Activated CD4-positive, alpha-beta T cell treated with anti-CD3 and anti-CD28 coated beads, Interleukin-2, Interleukin-6, amounts not matched to agents 100 ng/mL and 50 ng/mL, durations not matched to agents 16 hours and 8 hours (primary cell): Measurements from ENCODE around the gene TRAPPC12.
"Not testable (repeated sequence)": the region's sequence is repeated elsewhere in the genome, so short reads cannot be mapped to it uniquely, and the experiment has no call there.

Experiments
- DNase-seq: peaks from one replicate; pipeline ENCODE4 v3.0.0-alpha.2; 2020

TRAPPC12 gene

DNA sequence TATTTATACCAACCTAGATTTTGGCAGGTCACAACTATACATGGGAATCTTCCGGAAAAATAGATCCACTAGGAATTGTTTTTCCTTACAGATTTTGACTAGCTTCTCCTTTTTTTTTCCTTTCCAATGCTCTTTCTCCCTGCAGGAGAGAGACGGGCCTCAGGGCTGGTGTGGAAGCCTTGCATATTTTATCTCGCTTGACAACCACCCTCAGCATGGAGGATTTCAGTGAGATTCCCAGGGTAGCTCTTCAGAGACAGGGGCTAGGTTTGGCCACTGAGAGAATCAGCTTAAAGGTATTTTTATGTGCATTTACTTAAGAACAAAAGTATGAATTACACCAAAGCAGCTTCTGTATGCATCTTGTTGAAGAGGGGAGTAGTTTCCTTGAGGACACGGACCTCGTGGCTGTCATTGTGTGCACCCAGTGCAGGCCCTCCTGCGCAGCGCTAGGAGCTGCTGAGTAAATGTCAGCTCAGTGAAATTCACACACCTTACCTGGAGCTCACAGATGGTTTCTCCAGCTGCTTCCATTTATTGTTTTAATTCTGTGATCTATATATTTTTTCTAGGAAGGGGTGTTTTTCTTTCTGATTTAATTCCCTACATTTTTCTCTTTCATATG lies 54.4 kb downstream of the TRAPPC12 start:
- DNase-seq, result no peak

DNA sequence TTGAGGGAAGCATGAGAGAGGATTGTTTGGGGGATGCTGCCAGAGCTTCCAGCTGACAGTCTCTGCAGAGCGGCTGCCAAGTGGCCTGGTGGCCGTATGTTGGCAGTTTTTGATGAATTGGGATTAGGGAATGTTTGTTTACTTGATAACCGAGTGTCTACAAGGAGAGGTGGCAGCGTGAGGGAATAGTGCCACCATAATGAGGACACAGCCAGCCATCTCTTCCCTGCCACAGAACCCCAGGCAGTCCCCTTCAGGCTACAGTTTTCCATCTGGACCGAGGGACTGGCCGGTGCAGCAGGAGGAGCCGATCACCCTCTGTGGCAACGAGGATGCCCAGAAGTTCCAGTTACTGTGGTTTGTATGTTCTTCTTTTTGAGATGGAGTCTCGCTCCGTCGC lies 55.2 kb downstream of the TRAPPC12 start:
- DNase-seq, result no peak

DNA sequence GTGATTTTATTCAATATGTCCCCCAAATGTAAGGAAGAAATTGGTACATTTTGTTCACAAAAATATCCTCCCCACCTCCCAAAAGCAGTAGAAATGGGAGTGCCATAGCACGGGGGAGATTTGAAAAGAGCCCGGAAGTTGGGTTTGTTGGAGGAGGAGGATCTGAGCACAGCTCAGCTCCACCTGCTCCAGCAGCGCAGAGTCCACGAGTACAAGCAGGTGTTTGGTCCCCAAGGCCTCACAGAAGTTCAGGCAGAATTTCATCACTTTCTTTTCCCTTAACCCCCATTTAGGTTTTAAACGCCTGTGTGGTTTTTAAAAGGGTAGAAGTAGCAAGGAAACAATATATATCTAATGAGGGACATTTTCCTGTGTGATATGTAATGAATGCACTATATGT lies 56.0 kb downstream of the TRAPPC12 start:
- DNase-seq, result no peak

DNA sequence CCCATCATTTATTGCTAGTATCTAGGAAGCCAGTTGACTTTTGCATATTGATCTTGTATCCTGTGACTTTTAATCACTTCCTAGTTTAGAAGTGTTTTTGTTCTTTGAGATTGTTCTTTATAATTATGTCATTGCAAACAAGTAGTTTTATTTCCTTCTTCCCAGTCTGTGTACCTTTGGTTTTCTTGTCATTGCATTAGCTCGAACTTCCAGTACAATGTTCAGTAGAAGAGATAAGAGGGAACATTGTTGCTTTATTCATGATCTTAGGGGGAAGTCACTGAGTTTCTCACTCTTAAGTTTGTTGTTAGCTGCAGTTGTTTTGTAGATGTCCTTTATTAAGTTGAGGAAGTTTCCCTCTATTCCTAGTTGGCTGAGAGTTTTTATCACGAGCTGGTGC lies 61.0 kb downstream of the TRAPPC12 start:
- DNase-seq, result no peak

DNA sequence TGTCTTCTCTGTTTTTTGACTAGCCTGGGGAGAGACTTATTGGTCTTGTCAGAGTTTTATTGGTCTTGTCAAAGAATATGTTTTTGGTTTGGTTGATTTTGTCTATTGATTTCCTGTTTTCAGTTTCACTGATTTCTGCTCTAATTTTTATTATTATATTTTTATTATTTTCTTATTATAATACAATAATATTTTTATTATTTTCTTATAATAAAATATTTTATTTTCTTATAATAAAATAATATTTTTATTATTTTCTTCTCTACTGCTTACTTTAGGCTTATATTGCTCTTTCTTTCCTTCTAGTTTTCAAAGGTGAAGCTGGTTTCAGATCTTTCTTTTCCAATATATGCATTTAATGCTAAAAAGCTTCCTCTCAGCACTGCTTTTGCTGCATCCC lies 62.0 kb downstream of the TRAPPC12 start:
- no peak for DNase-seq

DNA sequence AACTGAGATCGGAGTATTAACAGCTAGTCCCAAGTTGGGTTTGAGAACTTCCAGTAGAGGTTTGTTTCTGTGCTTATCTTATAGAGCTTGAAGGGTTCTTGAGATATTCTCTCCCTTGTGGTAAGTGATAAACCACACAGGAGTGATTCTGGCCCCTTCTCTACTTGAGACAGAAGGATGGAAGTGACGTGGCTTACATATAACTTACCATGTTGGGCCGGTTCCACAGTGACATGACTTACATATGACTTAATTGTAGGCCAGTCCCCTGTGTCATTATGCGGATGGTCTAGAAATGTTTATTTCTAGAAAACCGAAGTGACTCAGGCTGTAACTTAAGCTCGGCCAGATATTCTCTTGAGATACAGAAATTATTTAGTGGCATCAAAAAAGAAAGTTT lies 62.7 kb downstream of the TRAPPC12 start:
- DNase-seq, result no peak

DNA sequence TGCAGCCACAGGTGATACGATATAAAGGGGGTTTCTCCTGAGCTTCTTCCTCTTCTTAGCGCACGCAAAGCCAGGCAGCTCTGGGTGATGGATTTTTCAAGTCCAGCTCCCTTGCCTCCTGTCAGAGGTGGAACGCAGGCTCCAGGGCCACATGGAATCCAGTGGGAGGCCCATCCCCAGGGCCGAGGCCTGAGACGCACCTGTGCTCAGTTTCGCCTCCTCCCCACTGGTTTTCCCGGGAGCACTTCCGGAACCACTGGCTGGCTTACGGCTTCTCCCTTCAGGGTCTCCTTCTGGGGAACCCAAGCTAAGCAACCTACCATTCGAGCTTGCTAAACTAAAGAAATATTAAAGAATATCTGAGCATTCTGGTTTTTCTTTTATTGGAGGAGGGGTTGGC lies 63.6 kb downstream of the TRAPPC12 start:
- DNase-seq, result no peak

DNA sequence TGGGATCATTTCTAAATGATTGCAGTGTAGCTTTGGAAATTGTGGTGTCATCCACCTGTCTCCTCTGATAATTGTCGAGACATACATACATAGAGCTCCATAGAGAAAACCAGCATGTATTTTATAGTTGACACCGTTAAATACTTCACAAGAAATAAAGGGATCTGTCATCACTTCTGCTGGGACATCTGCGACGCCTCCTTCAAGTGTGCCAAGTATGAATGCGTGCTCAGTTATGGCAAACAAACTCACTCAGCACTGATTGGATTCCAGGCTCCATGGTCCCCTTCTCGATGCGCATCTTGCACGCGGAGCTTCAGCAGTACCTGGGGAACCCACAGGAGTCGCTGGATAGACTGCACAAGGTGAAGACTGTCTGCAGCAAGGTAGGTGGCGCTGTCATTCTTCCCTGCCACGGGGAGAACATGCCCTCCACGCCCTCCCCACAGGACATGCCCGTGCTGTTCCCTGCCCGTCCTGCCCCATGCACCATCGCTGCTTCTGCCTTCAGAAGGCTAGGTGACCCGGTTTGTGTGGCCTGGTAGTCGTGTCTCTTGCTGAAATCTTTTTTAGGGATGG lies 64.1 kb downstream of the TRAPPC12 start:
- no peak for DNase-seq

DNA sequence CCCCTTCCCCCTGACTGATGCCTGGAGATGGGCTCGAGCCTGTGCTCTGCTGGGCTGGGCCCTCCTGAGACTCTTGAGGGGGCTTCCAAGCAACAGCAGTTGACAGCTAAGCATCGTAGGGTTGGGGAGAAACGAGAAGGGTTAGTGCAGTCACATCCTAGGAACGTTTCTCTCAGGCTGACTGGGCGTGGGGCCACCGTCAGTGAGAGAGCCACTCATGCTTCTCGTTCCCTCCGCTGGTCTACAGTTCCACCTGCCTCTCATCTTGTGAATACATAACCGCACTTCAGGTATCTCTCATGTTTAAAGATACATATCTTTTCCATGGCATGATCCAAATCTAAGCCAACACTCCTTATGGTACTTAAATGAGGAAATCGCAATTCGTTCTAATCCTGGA lies 66.4 kb downstream of the TRAPPC12 start:
- no peak for DNase-seq

DNA sequence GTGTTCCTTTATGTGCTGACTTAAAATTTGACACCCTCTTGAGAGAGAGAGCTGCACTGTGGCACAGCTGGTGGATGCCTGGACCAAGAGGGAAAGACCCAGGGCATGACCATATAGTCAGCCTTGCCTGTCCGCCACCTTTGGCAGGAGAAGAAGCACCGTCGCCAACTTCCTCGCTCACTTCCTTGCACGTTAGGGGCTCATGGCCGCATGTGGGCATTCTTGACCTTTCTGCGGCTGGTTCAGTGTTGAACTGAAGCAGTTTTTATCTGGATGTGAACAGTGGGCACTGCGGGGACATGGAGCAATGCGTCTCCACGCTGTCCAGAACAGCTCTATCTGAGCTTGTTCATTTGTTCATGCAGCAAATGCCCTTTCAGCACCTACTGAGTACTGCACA lies 66.9 kb downstream of the TRAPPC12 start:
- DNase-seq, result no peak

DNA sequence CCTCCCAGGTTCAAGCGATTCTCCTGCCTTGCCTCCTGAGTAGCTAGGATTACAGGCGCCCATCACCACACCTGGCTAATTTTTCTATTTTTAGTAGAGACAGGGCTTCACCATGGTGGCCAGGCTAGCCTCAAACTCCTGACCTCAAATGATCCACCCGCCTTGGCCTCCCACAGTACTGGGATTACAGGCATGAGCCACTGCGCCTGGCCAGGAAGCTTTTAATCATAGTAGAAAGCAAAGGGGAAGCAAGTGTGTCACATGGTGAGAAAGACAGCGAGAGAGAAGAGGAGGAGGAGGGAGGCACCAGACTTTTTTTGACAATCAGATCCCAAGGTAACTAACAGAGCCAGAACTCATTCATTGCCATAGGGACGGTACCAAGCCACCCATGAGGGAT lies 67.7 kb downstream of the TRAPPC12 start:
- DNase-seq, result not testable (repeated sequence)

DNA sequence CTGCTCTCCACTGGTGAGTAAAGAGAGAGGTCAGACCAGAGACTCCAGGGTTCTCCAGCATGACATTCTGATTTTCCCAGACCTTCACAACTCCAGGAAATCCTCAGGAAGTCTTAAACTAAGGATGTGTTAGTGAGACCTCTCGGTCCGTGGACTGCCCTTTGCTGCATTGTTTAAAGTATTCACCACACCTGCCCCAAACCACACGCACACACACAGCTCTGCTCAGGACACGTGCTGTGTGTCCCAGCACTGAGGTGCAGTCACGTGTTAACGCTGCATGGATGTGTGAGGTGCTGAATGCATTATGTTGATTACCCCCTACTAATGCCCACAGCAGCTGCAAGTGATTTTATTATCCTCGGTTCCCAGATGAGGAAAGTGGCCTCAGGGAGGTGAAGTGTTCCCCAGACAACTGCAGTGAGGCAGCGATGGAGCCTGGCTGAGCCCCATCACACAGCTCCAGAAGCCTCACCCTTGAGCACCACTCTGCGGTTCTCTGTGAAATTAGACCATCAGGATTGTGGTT lies 68.4 kb downstream of the TRAPPC12 start:
- DNase-seq, result no peak

DNA sequence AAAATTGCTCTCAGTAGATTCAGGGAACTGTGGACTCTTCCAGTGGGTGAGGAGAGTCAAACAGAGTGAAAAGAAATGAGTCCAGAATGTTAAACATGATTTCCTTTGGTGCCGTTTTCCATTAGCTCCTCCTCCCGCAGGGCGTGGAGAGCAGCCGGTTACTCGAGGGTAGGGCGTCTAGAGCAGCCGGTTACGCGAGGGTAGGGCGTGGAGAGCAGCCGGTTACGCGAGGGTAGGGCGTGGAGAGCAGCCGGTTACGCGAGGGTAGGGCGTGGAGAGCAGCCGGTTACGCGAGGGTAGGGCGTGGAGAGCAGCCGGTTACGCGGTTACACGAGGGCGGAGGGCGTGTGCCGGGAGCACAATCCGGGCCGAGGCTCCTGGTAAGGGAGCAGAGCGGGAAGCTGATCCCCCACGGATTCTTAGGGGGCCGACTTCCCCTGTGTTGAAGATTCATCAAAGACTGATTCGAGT lies 69.0 kb downstream of the TRAPPC12 start:
- not testable (repeated sequence) for DNase-seq

DNA sequence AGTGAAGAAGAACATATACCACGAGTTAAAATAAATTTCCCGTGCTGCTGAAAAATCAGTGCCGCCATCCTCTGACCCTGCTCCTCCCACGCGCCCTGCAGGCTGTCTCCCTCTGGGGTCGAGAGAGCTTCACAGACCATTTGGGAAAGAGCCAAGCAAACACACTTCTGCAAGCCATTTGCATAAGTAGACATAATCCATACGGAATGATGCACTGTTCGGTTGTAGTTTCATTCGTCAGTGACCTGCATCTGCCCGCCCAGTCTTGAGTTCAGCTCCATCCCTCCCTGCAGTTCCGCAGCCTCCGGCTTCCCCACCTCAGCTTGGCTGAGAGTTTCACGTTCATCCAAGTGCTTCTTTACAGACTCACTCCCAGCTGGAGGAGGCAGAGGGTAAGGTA lies 69.6 kb downstream of the TRAPPC12 start:
- DNase-seq, result no peak

DNA sequence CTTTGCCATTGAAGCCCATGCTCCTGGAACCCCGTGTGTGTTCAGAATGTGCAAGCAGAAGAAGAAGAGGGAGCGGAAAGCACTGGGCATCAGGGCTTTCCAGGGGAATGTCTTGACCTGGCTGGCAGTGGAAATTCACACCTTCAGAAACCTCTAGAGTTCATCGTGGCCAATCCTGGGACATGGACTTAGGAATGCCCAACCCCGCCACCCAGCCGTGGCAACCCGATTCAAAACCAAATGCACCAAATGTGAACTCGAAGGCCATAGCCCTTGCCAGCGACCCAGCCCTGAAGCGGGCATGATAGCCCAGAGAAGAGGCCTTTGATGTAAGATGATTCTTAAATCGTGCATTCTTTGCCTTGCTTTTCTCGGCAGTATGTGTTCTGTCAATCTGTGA lies 70.4 kb downstream of the TRAPPC12 start:
- DNase-seq, result no peak

DNA sequence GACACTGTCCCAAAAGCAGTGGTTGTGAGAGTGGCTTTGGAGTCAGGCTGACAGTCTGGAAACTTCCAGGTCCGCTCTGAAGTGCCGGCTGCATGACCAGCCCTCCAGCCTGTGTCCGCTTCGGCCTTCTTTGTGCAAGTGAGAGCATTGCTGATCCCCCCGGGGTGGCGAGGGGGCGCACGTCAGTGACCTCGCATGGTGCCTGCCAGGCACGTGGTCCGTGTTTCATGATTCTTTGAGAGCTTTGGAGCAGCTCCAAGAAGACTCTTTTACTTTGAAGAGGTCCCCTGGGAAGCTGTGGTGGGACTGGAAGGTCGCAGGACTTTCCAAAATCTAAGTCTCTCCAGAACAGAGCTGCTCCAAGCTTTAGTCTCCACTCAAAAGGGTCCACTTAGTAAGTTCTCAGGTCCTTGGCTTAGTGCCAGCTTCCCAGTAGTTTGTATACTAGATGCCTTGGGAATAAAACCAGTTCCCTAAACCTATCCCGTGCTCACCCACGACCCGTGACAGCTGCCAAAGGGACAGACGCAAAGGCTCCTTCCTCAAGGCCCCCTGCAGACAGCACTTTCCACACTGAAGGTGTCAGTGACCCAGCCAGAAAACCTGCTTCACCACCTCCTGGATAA lies 71.0 kb downstream of the TRAPPC12 start:
- no peak for DNase-seq

DNA sequence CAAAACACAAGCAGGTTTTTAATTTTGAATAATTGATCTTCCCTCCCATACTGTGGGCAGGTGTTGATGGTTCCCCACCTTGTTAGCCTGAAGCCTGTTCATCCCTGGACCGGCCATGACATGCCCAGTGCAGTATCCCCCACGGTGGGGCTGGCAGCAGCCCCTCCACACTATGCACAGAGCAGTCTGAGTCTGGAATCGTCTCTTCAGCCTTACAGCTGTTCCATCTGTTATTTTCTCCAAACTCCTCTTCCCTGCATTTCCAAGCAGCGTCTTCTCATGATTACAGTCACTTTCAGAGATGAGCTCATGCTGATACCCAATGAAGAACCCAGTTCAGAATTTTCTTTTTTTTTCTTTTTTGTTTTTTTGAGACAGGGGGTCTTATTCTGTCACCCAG lies 71.7 kb downstream of the TRAPPC12 start:
- no peak for DNase-seq

DNA sequence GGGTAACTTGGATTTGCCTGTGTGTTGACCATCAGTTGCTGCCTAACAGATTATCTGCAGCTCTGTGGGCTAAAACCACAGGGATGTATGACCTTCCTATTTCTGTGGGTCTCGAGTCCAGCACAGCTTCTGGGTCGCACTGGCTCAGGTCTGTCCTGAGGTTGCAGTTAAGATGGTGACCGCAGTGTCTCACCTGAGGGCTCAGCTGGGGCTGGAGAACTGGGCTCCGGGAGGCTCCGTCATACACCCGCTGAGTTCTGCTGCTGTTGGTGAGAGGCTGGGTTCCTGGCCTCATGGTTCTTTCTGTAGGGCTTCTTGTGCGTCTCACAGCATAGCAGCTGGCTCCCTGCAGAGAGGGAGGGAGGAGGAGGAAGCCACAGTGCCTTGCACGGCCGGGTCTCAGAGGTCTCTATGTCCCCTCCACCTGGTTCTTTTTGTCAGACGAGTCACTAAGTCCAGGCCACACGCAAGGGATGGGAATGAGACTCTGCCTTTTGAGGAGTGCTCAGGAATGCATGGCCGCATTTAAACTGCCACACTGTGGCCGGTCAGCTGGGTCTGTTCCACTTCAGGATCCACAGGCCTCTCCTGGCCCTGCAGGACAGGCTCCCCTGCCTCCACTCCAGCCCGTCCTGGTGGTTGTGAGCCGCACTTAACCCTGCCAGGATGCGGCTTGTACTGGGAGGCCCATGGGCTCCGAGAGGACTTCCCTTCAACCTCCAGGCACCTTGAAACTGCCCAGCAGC lies 72.6 kb downstream of the TRAPPC12 start:
- no peak for DNase-seq

DNA sequence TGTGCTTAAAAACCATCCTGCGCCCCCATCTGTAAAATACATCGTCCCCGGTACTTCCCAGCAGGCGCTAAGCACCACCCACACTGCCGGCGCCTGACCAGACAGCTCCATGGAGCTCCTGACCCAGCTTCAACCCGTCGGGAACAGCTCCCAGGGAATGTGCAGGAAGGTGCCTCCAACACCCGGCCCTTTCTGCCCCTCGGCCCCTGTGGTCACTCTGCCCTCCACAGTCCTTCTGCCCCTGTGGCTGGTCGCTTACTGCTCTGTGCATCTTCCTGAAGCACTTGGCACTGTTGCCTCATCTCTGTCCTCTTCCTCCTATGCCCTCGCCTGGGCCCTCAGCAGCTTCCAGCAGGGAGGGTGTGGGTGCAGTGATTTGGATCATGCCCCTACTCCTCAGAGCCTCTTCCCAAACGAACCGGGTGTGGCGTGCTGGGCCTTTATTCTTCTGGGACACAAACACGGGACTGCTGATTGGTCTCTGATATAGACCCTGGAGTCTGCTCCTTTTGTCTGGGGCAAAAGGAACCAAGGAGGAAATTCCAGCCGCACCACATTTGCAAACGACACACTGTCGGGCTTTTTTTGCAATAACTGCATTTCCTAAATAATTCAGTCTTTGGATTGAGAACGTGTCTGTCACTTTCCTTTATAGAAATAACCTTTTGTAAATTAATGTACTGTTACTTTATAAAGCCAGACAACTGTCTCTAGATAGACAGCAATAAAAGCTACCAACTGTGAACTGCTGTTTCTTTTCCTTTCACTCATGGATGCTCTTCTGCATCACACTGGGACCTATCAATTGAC lies 73.9 kb downstream of the TRAPPC12 start:
- no peak for DNase-seq

DNA sequence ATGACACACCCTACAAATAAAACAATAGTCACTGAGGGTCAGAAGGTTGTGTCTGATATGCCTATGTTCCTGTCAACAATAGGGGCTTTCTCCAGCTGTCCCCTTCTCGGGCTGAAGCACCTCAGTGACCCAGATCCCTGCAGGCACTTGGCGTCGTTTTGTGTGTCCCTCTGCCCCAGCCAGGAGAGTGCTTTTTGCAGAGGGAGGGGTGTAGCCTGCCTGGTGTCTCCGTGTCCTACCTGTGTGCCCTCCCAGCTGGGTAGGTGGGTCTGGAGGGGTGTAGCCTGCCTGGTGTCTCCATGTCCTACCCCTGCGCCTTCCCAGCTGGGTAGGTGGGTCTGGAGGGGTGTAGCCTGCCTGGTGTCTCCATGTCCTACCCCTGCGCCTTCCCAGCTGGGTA lies 74.5 kb downstream of the TRAPPC12 start:
- not testable (repeated sequence) for DNase-seq

DNA sequence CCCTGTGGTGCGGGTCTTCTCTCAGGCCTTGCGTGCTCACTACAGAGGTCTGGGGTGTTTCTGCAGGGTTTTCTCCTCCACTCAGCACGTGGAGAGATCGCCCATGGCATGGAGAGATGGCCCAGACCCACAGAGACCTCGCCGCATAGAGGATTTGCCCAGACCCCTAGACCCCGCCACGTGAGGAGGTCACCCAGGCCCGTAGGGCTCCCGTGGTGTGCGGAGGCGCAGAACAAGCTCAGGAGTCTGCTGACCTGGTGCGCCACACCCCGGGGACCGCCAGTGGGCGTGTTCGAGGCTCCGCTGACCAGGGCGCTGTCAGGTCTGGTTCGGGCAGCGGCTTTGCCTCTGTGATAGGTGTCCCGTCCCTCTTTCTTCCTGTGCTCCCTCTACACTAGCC lies 75.3 kb downstream of the TRAPPC12 start:
- DNase-seq, result no peak

DNA sequence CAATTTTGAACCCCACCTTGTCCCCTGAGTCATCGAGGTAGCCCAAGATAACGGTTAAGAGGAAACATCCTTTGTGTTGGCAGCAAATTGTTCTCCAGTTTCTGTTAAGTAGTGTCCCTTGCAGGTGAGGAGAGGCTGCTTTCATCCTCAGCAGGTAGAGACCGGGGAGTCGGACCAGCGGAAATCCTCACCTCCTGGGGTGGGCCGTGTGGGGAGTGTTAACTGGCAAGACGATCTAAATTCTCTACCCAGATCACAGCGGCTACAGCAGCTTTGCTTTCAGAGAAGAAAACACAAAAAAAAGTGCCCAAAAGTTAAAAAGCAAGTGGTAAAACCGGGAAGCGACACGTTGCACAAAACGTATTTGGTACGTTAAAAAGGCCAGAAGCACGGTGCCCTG lies 76.6 kb downstream of the TRAPPC12 start:
- no peak for DNase-seq
